Tibial artery (tissue), 4 donors: ENCODE measurements around the gene PLEKHF1.
A peak's percentile ranks its signal among the peaks of the same experiment; 100 is the strongest.

Source experiments
- DNase-seq, 2 donors: peaks; one replicate each; pipeline ENCODE4 v3.0.0-alpha.2; 2019
- H3K27ac ChIP-seq, 2 donors: fragments of 200-600 bp; sonication (generic) in 1 of 2; 1 replicate in 1 of 2; 2 replicates in 1 of 2; pipeline ENCODE4 v1.5.1; 2018 to 2019; ENCODE audit warnings: mild to moderate bottlenecking in 1 of 2
- H3K27me3 ChIP-seq, 2 donors: fragments of 200-600 bp; sonication (generic) in 1 of 2; one replicate each; pipeline versions ENCODE4 v1.5.1 to v1.6.0; 2016 to 2019
- H3K36me3 ChIP-seq, 3 donors: fragments of 200-600 bp; sonication (generic) in 2 of 3; one replicate each; pipeline ENCODE4 v1.5.1; 2016 to 2019; ENCODE audit warnings: mild to moderate bottlenecking in 2 of 3
- H3K4me1 ChIP-seq, 4 donors: fragments of 200-600 bp; sonication (generic) in 2 of 4; 1 replicate in 3 of 4; 2 replicates in 1 of 4; pipeline ENCODE4 v1.5.1; 2016 to 2019
- H3K4me3 ChIP-seq, 2 donors: fragments of 200-600 bp; sonication (generic) in 1 of 2; 1 replicate in 1 of 2; 2 replicates in 1 of 2; pipeline ENCODE4 v1.5.1; 2018 to 2019; ENCODE audit warnings: mild to moderate bottlenecking in 2 of 2
- H3K9me3 ChIP-seq, 3 donors: fragments of 200-600 bp; sonication (generic) in 1 of 3; one replicate each; pipeline ENCODE4 v1.5.1; 2016 to 2019
- intact Hi-C: fragments of 100-400 bp; cut with DNase I; formaldehyde crosslinking; loops from one replicate; pipeline ENCODE4 v1.15.0; 2023; ENCODE audit warnings: low total_unique reads
- TF ChIP-seq, protein P1 (sequence below), 2 experiments: fragments of 200-600 bp in 1 of 2; fragments of 450-650 bp in 1 of 2; IDR thresholded peaks; one replicate each; pipeline ENCODE4 v1.5.1; 2017 to 2019; ENCODE audit warnings: antibody characterized with exemption in 2 of 2, mild to moderate bottlenecking in 1 of 2, moderate library complexity in 1 of 2

PLEKHF1 gene

DNA sequence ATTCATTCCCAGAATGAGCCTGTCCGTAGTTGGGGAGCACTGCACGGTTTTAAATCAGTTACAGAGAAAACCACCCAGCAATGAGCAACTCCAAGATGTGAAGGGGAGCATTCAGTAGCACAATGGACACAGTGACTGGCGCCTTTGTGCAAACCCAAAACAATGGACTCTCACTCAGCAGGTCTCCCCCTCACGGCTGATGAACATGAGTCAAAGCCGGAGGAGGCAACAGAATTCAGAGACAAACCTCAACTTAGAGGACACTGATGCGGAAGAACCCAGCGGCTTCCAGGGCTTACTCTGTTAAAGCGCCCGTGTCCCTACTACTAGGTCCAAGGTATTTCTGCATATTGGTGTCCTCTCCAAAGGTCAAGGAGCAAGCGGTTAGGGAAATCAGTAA is 17.7 kb downstream of the PLEKHF1 start:
- intact Hi-C loops = no loop called here
- Histone ChIP-seq H3K9me3 (no peaks in the 10 kb centered on the region), H3K27ac (peak overlapping the region in 1 of 2 donors; percentile 57), H3K27me3 (no peaks in the 10 kb centered on the region), H3K4me1 (peaks cover 0 to 74% (median 42%) of the 10 kb centered on the region in 4 donors), H3K4me3 (no peak overlapping the region), H3K36me3 (peaks cover 0 to 10% (median 9%) of the 10 kb centered on the region in 3 donors)
- no peak for DNase-seq
- TF ChIP-seq, protein P1, sequence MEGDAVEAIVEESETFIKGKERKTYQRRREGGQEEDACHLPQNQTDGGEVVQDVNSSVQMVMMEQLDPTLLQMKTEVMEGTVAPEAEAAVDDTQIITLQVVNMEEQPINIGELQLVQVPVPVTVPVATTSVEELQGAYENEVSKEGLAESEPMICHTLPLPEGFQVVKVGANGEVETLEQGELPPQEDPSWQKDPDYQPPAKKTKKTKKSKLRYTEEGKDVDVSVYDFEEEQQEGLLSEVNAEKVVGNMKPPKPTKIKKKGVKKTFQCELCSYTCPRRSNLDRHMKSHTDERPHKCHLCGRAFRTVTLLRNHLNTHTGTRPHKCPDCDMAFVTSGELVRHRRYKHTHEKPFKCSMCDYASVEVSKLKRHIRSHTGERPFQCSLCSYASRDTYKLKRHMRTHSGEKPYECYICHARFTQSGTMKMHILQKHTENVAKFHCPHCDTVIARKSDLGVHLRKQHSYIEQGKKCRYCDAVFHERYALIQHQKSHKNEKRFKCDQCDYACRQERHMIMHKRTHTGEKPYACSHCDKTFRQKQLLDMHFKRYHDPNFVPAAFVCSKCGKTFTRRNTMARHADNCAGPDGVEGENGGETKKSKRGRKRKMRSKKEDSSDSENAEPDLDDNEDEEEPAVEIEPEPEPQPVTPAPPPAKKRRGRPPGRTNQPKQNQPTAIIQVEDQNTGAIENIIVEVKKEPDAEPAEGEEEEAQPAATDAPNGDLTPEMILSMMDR (IDR thresholded peaks at IDR 0.05) = no peak

DNA sequence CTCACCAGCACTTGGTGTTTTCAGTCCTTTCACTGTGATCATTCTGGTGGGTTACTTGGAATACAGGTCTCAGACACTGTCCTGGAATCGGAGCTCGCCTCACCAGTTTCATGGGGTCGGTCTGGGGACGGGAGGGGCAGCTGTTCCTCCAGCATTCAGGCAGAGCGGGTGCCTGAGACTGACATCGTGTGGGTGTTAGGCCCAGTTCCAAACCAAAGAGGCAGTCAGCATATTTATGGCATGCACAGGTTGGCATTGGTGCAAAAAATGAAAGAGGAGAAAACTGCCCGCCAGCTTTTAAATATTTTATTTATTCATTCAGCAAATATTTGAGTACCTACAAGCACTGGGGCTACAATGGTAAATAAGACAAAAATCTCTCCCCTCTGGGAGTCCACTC is 20.1 kb downstream of the PLEKHF1 start:
- no peak for DNase-seq
- peaks cover 0 to 64% (median 31%) of the 10 kb centered on the region in 4 donors for H3K4me1 ChIP-seq
- H3K27ac ChIP-seq = peak overlapping the region in 1 of 2 donors; percentile 49
- intact Hi-C loops = no loop called here
- H3K4me3 ChIP-seq = no peak overlapping the region
- no peaks in the 10 kb centered on the region for H3K27me3 ChIP-seq
- no peaks in the 10 kb centered on the region for H3K9me3 ChIP-seq
- TF ChIP-seq, protein P1 (IDR thresholded peaks at IDR 0.05) = no peak
- H3K36me3 ChIP-seq = no peaks in the 10 kb centered on the region

DNA sequence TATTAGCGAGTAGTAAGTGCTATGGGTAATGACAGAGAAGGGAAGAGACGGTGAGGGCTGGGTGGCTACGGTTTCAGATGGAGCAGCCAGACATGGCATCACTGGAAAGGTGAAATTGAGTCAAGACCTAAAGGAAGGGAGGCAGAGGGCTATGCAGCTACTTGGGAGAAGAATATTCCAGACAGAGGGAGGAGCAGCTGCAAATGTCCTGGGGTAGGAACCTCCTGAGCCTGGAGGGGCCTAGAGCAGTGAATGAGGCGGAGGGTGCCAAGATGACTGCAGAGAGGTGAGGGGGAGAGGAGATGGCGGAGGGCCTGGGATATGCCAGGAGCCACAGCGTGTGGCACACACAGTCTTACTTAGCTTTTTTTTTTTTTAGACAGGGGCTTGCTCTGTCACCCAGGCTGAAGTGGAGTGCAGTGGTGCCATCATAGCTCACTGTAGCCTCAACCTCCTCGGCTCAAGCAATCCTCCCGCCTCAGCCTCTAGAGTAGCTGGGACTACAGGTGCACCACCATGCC is 21.1 kb downstream of the PLEKHF1 start:
- intact Hi-C loops = no loop called here
- peaks cover 0 to 4% (median 0%) of the 10 kb centered on the region in 3 donors for H3K36me3 ChIP-seq
- H3K4me1 ChIP-seq = peaks cover 0 to 54% (median 25%) of the 10 kb centered on the region in 4 donors
- peaks cover 0 to 6% (median 6%) of the 10 kb centered on the region in 3 donors for H3K9me3 ChIP-seq
- H3K27ac ChIP-seq = peak overlapping the region; percentile 43 to 58
- TF ChIP-seq, protein P1 (IDR thresholded peaks at IDR 0.05) = no peak
- DNase-seq = no peak
- H3K27me3 ChIP-seq = no peaks in the 10 kb centered on the region
- no peak overlapping the region for H3K4me3 ChIP-seq

DNA sequence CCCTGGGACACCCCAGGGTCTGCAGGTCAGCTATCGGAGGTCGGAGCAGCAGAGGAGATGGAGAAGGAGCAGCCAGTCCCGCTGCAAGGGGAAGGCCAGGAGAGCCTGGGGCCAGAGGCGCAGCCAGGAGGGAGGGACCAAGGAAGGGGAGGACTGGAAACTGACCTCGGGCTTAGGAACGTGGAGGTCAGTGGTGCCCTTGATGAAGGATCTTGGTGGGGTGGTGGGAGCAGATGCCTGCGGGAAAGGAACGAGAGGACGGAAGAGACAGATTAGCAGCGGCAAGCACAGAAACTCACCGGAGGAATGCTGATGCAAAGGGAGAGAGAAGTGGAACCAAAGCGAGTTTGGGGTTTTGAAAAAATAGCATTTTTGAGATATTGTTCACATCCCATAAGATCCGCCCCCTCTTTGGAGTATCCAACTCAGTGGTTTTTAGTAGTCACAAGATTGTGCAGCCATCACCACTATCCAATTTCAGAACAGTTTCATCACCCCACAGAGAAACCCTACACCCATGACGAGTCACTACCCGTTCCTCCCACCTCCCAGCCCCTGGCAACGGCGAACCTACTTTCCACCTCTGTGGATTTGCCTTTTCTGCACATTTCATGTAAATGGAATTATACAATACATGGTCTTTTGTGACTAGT is 22.1 kb downstream of the PLEKHF1 start:
- TF ChIP-seq, protein P1 (IDR thresholded peaks at IDR 0.05) = no peak
- H3K9me3 ChIP-seq = peaks cover 0 to 6% (median 6%) of the 10 kb centered on the region in 3 donors
- peaks cover 0 to 4% (median 0%) of the 10 kb centered on the region in 3 donors for H3K36me3 ChIP-seq
- H3K27me3 ChIP-seq = no peaks in the 10 kb centered on the region
- DNase-seq = peak; percentile 82 to 86
- peaks cover 0 to 45% (median 15%) of the 10 kb centered on the region in 4 donors for H3K4me1 ChIP-seq
- intact Hi-C loops = no loop called here
- peak overlapping the region; percentile 43 to 58 for H3K27ac ChIP-seq
- peak overlapping the region; percentile 24 to 35 for H3K4me3 ChIP-seq

DNA sequence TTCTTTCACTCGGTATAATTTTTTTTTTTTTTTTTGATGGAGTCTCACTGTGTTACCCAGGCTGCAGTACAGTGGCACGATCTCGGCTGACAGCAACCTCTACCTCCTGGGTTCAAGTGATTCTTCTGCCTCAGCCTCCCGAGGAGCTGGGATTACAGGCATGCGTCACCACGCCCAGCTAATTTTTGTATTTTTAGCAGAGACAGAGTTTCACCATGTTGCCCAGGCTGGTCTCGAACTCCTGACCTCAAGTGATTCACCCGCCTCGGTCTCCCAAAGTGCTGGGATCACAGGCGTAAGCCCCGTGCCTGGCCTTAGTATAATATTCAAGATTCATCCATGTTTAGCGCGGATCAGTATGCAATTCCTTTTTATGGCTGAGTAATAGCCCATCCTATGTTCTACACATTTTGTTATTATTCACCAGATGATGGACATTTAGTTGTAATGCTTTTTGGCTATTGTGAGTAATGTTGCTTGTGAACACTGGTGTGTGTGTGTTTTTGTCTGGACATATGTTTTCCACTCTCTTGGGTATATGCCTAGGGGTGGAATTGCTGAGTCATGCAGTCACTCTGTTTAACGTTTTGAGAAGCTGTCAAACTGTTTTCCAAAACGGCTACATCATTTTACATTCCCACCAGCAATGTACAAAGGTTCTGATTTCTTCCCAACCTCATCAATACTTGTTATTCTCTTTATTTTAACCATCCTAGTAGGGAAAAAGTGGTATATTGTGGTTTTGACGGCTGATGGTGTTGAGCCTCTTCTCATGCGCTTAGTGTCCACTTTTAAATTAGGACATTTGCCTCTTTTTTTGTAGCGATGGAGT is 22.9 kb downstream of the PLEKHF1 start:
- no peak overlapping the region for H3K4me3 ChIP-seq
- H3K27me3 ChIP-seq = no peaks in the 10 kb centered on the region
- peaks cover 0 to 4% (median 0%) of the 10 kb centered on the region in 3 donors for H3K36me3 ChIP-seq
- peak overlapping the region in 1 of 2 donors; percentile 6 for H3K27ac ChIP-seq
- TF ChIP-seq, protein P1 (IDR thresholded peaks at IDR 0.05) = no peak
- intact Hi-C loops = no loop called here
- no peak for DNase-seq
- H3K4me1 ChIP-seq = peaks cover 0 to 37% (median 12%) of the 10 kb centered on the region in 4 donors
- peaks cover 0 to 6% (median 6%) of the 10 kb centered on the region in 3 donors for H3K9me3 ChIP-seq
